ENCODE measurements around the gene INTU. TPM values are rescaled to one million over a fixed set of nuclear protein-coding genes. Genes with fewer than 3 reads are reported as not detected.
A peak's percentile ranks its signal among the peaks of the same experiment; 100 is the strongest.

INTU gene
- total RNA-seq (2011; cell fraction: chromatin; rRNA removed; ENCODE audit: low replicate concordance): 6.0 and 18.8 TPM in 2 replicates
- 2.2 and 3.6 TPM in 2 replicates for total RNA-seq (2011; cell fraction: nucleolus; rRNA removed)
- total RNA-seq (2011; cell fraction: nucleoplasm; rRNA removed): 7.0 and 12.6 TPM in 2 replicates
- total RNA-seq (2014; rRNA removed) (1.8 and 2.2 TPM in 2 replicates), total RNA-seq (2014; rRNA removed; fragmentation: Illumina TruSeq; extraction: Trizol) (5.9 and 7.1 TPM in 2 replicates), total RNA-seq (2015; rRNA removed; fragmentation: Illumina TruSeq; extraction: Trizol) (3.1 and 3.8 TPM in 2 replicates), total RNA-seq (2021) (3.9 and 4.2 TPM in 2 replicates), polyA plus RNA-seq (2011; rRNA removed) (3.2 and 8.9 TPM in 2 replicates), polyA plus RNA-seq (2014; fragmentation: Illumina TruSeq; extraction: Trizol) (2.6 and 3.0 TPM in 2 replicates), polyA plus RNA-seq (2014; fragmentation: Nextera tagmentation; extraction: Ambion mirVana) (1 to 10 TPM; 1.5 to 4.1 TPM), polyA plus RNA-seq (2014; rRNA removed) (2.7 and 4.0 TPM in 2 replicates), polyA minus RNA-seq (2011; rRNA and poly(A)+ RNA removed) (7.3 and 14.2 TPM in 2 replicates), Bru-seq, nascent RNA (percentile 58 among the genes with signal in this experiment), BruChase-seq, experiment 1, labeled RNA remaining after a 2-hour chase (percentile 66 among the genes with signal in this experiment), BruChase-seq, experiment 2, labeled RNA remaining after a 6-hour chase (percentile 69 among the genes with signal in this experiment)
- 1.1 and 1.7 TPM in 2 replicates for polyA plus RNA-seq (2011; cell fraction: cytosol; rRNA removed)
- 10.0 and 15.0 TPM in 2 replicates for polyA plus RNA-seq (2011; cell fraction: nucleus; rRNA removed)
- 1.8 and 3.0 TPM in 2 replicates for polyA plus RNA-seq (2012)
- 1.2 and 3.4 TPM in 2 replicates for polyA minus RNA-seq (2011; cell fraction: cytosol; rRNA and poly(A)+ RNA removed)
- 6.3 and 9.0 TPM in 2 replicates for polyA minus RNA-seq (2011; cell fraction: nucleus; rRNA and poly(A)+ RNA removed)
- long read RNA-seq, experiment 1, full-length matches to known transcripts: 2 of 10 reads
- long read RNA-seq, experiment 1, partial matches to known transcripts: 2 of 10 reads
- long read RNA-seq, experiment 1, other reads (novel, unspliced or antisense): 6 of 10 reads
- long read RNA-seq, experiment 2: 0 reads
- long read RNA-seq, experiment 3, partial matches to known transcripts: 1 of 1 reads
- long read RNA-seq, experiment 3, other reads (novel, unspliced or antisense): 0 of 1 reads

DNA sequence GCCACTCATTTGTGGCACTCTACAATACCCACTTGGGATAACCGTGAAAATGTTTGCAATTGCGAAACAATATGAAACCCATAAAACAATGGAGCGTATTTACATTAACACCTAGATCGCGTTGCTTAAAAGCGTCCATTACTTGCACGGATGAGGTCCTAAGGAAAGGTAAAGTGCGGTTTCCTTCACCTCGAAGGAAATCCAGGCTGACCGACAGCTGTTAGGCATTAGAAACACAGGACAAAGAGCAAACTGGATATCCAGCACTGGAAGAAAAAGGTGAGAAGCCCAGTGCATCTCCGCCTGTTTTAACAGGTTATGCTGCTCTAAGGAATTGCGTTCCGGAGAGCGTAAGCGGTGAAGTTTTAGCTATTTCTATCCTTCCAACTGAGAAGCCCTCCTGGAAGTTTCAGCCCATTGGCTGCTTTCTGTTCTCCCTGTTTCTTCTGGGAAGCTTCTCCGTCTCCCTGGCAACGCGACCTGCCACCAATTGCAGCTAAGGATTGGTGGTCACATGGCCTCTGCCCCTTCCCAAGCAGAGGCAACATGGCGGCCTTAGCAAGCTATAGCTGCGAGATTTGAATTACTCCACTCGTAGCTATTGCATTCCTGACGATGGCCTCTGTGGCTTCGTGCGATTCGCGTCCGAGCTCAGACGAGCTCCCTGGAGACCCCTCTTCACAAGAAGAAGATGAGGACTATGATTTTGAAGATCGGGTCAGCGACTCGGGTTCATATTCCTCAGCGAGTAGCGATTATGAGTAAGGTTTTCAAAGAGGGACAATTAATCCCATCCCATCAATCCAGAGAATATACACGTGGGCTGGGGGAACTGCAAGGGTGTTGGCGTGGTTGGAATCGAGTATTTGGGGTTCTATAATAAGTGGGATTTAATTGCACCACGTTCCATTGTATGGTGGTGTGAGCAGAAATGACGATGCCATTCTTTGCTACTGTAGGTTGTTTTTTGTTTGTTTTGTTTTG, at the start of gene INTU:
TSS of gene INTU (plus strand) at position 538 of the 984 bp plus-strand sequence. CDS start at position 616, 78 bp downstream.
- intact Hi-C loops (cut with micrococcal nuclease): no loop called here
- ATAC-seq (peak; percentile 99), FAIRE-seq (peak; percentile 99), DNase-seq (ENCODE audit: extremely low read depth in 1 of 4, low spot score in 3 of 4) (peak; percentile 86 to 94 (median 91))
- no peaks in the 10 kb centered on the region for H4K20me1 ChIP-seq (replicated peaks; ENCODE audit: control insufficient read depth, insufficient read depth, low read length)
- H3K4me2 ChIP-seq (ENCODE audit: insufficient read depth, low read length): peak within 1 kb of the TSS; percentile 92
- H3K9me3 ChIP-seq (replicated peaks; ENCODE audit: control insufficient read depth, insufficient read depth, low read depth, low read length): no peaks in the 10 kb centered on the region
- H3K79me2 ChIP-seq (ENCODE audit: control insufficient read depth, insufficient read depth, low read length): peaks cover 6% of the 10 kb centered on the region; the same call in 1 of the 3 replicates
- H3K27ac ChIP-seq (ENCODE audit: extremely low read depth, low read depth, low read length): peak within 1 kb of the TSS; percentile 68
- H3K27me3 ChIP-seq (ENCODE audit: control insufficient read depth in 2 of 2, insufficient read depth in 2 of 2, low read length in 2 of 2): no peaks in the 10 kb centered on the region
- H2AFZ ChIP-seq (ENCODE audit: low read depth, low read length): peak within 1 kb of the TSS; percentile 97
- peaks cover 0 to 3% of the 10 kb centered on the region in 2 experiments; a peak in 2 of 5 replicates for H3K4me1 ChIP-seq (replicated peaks in 1 of 2; ENCODE audit: control insufficient read depth in 2 of 2, insufficient read depth in 2 of 2, low read length in 2 of 2)
- in situ Hi-C loops (cut with MboI): no loop called here
- no TSS peak for BruUV-seq (replicated peaks)
- no peaks in the 10 kb centered on the region for H3K36me3 ChIP-seq (ENCODE audit: control insufficient read depth, insufficient read depth, low read length)
- peak within 1 kb of the TSS; percentile 77 to 93 for H3K9ac ChIP-seq (ENCODE audit: insufficient read depth in 1 of 2, low read depth in 2 of 2, low read length in 2 of 2)
- CTCF ChIA-PET (ENCODE audit: low intra/inter-chr PET ratio): no interaction called here
- WGBS (ENCODE audit: insufficient coverage, low coverage, missing lambda C conversion rate): 10% methylated on average over 38 of the region's 38 CpGs
- no peaks in the 10 kb centered on the region for H3K9me1 ChIP-seq (ENCODE audit: control insufficient read depth, insufficient read depth, low read length)
- POLR2A ChIA-PET: interaction anchor here (0.7 to 1.4 kb wide), 3 partner anchors 9 to 131 kb away, joined by 3 to 7 read pairs (median 3); no protein-coding TSS in a partner anchor
- H3K4me3 ChIP-seq: peak within 1 kb of the TSS; percentile 58
- TF ChIP-seq RBBP5 (IDR thresholded peaks at IDR 0.05; ENCODE audit: borderline replicate concordance, insufficient read depth, low read length, poor library complexity, severe bottlenecking) (peak; percentile 66), MBD2 (IDR thresholded peaks at IDR 0.05; ENCODE audit: borderline replicate concordance, low read depth) (peak; percentile 14; the same call in 1 of the 2 replicates), CEBPG (CRISPR knock-in tag; IDR thresholded peaks at IDR 0.05) (peak; percentile 60), CEBPG (tag; conservative IDR thresholded peaks at IDR 0.05 in 1 of 2, IDR thresholded peaks at IDR 0.05 in 1 of 2) (peak; percentile 61 to 93; a peak in 3 of 4 replicates), ZSCAN32 (CRISPR knock-in tag; IDR thresholded peaks at IDR 0.05) (no peak), FOS (IDR thresholded peaks at IDR 0.05; ENCODE audit: extremely low read depth, insufficient read length) (peak; percentile 9), SNIP1 (IDR thresholded peaks at IDR 0.05; ENCODE audit: low read depth) (peak; percentile 80), SRSF7 (optimal IDR thresholded peaks at IDR 0.05; ENCODE audit: low read depth, low read length) (no peak), MEF2D (tag; conservative IDR thresholded peaks at IDR 0.05; ENCODE audit: low read depth) (no peak), L3MBTL2 (IDR thresholded peaks at IDR 0.05) (peak; percentile 49; the same call in 1 of the 2 replicates), POLR2AphosphoS5 (IDR thresholded peaks at IDR 0.05; ENCODE audit: control insufficient read depth, insufficient read depth, low read depth, low read length) (peak; percentile 50; the same call in 1 of the 2 replicates), FOXK2 (conservative IDR thresholded peaks at IDR 0.05 in 1 of 2, IDR thresholded peaks at IDR 0.05 in 1 of 2; ENCODE audit: low read depth in 2 of 2) (peak; percentile 88 to 93), ILF3 (IDR thresholded peaks at IDR 0.05; ENCODE audit: borderline replicate concordance) (no peak), SIN3B (IDR thresholded peaks at IDR 0.05; ENCODE audit: low read depth) (peak; percentile 69; the same call in 1 of the 2 replicates), FOSL1 (tag; conservative IDR thresholded peaks at IDR 0.05) (no peak)
